Hematopoietic multipotent progenitor cell treated with erythropoietin and hydrocortisone succinate and interleukin-3 and kit ligand, for 17 days (in vitro differentiated cells): ENCODE measurements around the gene TAPBP.

Experiments used
- DNase-seq: peaks from one replicate; pipeline ENCODE4 v3.0.0-alpha.2; 2015; ENCODE audit warnings: low spot score

TAPBP gene

GRCh38 chr6:33296797-33297405, 17.0 kb downstream of the TAPBP start:
- DNase-seq, result no peak

DNA sequence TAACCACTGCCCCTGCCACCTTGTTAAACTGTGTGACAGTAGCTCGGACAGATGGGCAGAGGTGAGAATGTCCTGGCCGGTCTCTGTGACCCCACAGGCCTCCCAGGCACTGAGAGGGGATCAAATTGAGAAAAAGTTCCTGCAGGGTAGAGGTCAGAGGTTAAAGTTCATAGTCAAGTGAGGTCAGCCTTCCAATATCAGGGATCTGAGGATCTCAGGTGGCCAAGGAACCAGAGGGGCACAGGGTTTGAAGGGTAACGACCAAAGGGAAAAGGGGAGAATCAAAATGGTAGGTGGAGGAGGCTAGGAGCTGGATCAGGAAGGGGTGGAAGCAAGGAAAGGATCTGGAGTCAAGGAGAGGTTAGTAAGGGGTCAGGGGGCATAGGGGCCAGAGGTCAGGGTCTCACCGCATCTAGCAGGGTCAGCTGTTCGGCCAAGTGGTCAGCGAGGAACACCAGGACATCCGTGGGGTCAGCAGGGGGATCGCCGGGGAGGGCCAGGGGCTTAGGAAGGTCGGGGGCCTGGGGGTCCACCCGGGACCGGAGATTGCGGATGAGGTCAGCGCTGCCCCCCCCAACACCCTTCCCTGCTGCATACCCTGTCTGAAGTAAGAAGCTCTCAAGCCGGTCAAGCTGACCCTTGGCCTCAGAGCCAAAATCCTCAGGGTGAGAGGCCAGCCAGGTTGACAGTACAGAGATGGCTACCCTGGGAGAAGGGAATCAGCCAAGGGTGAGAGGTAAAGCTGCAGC, 18.1 kb downstream of the TAPBP start:
- no peak for DNase-seq

DNA sequence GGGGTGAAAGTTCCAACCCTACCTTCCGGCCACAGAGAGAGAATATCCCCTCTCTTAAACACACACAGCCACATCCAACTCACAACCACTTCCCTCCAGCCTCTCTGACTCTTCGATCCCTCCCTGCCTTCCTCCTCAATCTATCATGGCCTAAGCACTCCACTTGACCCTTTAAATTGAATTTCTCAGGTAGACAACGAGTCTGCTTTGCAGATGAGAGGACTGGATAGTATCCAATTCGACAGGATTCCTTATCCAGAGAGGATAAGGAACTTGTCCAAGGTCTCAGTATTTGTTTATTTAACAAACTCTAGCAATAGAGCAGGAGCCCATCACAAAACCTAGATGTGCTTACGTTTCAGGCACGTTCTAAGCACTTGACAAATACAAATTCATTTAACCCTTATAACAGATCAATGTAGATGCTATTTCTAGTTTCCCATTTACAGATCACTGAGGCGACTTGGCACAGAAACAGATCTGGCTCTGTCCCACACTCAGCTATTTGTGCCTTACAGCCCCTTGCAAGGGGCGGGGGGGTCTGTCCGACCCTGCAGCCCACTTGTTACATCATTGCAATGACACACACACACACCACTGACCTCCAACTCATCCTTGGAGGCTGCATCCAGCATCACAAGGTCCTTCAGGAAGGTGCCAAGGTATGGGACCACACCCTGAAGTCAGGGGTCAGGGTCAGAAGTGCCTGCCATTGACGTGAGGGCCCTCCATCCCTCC, 19.6 kb downstream of the TAPBP start:
- no peak for DNase-seq

DNA sequence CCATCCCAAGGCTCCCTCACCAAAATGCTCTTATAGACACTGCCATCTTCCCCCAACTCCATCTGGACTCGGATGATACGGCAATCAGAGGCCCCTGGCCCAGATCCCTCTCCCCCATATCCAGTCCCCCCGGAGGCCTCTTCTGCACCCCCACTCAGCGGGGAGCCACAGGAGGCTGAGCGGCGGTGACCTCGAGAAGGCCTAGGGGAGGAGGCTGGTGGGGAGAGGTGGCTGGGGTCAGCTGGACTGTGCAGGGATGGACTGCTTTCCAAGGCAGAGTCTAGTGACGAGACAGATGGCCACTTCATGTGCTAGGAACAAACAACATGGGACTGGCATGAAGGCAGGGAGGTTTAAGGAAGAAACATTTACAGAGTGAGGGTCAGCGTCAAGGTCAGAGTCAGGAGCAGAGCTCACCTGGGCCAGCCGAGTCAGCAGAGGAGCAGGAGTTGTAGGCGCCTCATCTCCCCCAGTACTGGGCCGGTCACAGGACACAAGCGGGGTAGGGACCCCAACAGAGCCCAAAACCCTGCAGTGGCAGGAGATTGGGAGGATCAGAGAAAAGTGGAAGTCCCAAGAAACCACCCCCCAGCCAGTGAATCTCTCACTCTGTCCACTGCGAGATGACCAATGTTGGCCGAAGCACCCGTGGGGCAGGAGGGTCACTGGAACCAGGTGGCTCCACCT, 20.7 kb downstream of the TAPBP start:
- DNase-seq, result no peak

DNA sequence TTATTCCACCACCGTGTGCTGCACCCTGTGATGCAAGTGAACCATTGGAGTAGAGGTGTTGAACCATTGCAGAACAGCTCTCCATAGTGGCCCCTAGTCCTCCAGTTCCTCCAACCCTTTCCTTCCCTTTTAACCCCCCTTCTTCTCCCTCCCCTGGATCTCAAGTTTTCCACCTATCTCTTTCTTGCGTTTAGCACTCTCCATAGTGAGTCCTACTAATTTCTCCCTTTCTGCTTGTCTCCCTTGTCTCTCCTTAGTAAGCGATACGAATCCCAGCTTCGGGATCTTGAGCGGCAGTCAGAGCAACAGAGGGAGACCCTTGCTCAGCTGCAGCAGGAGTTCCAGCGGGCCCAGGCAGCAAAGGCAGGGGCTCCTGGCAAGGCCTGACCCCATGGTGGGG, 23.4 kb downstream of the TAPBP start:
- DNase-seq, result no peak

- DNase-seq, result no peak
Measured at GRCh38 chr6:33289784-33290315, 24.0 kb downstream of the TAPBP start.

DNA sequence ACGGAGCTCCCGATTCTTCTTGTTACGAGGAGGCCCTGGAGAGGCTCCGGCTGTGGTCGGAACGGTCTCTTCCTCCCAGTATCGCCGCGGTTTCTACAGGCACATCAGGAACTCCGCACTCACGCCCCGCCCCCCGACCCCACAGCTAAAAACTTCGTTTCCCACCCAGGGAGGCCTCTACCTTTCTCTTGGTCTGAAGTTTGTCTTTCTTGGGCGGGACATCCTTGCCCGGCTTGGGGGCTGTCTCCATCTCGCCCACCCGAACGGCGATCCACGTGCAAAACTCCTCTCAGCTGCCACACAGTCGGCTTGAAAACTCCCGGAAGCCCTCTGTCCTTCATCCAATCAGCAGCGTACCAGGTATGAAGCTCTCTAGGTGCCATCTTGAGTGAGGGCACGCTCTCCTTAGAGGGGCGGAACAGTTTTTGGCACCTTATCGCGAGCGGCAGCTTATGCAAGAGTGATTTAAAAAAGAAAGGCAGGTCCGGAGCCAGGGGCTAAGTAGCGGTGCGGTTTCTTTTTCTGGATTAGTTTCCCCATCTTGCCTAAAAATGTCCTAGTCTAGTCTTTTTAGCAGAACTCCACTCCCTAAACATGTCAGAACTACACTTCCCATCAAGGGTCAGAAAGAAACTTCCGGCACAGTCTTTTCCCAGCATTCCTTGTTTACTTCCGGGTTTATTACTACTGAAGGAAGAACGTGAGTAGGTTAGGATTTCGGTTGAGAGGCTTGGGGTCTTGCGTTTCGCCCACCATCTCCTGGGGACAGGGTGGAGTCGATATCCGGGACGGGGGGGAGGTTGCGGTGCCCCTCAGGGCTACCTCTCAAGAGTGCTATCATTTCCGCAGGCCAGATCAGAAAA, 24.7 kb downstream of the TAPBP start, which contains the start of the genes PFDN6 and WDR46:
TSS of gene PFDN6 (plus strand) at position 681 of the 863 bp plus-strand sequence. CDS start 256 bp downstream, outside the sequence.
TSS of gene WDR46 (minus strand) at position 319 of the 863 bp plus-strand sequence. CDS start at position 250, 69 bp downstream.
- DNase-seq, result peak; percentile 94

- DNase-seq, result no peak
Measured at GRCh38 chr6:33288141-33288920, 25.5 kb downstream of the TAPBP start.

GRCh38 chr6:33286946-33287914, 26.6 kb downstream of the TAPBP start:
- no peak for DNase-seq

DNA sequence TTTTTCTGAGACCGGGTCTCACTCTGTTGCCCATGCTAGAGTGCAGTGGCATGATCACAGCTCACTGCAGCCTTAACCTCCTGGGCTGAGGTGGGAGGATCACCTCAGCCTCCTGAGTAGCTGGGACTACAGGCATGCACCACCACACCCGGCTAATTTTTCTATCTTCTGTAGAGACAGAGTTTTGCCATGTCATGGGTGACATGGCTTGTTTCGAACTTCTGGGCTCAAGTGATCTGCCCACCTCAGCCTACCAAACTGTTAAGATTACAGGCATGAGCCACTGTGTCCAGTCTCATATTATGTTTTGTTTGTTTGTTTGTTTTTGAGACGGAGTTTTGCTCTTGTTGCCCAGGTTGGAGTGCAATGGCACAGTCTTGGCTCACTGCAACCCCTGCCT, 28.7 kb downstream of the TAPBP start:
- DNase-seq, result peak; percentile 78

DNA sequence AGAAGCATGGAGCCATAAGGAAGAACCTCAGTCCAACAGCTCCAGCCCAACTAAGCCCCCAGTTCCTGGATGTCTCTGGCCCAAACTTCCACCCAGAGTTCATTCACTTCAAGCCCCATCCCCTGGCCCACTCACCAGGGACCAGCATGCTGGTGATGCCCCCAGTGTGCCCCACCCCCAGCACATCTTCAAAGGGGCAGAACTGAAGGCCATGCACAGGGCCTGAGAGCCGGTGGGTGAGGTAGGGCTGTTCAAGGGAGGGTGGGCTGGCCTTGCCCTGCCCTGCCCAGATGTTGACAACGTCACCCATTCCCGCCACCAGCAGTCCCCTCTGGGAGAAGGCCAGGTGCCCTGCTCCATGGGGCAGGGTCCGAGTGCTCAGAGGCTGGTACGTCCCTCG, 33.3 kb downstream of the TAPBP start:
- DNase-seq, result no peak

DNA sequence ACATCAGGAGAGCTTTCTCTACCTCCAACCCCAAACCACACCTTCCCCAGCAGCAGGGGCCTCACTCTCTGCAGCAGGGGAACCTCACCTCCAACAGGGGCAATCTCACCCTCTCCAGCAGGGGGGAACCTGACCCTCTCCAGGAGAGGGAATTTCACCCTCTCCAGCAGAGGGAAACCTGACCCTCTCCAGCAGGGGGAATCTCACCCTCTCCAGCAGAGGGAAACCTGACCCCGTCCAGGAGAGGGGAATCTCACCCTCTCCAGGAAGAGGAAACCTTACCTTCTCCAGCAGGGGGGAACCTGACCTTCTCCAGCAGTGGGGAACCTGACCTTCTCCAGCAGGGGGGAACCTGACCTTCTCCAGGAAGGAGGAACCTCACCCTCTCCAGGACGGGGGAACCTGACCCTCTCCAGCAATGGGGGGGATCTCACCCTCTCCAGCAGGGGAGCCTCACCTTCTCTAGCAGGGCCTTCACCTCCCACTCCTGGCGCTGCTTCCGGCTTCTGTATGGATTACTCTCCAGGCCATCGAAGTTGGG, 33.8 kb downstream of the TAPBP start:
- peak; percentile 72 for DNase-seq

- no peak for DNase-seq
Measured at GRCh38 chr6:33279257-33279695, 34.6 kb downstream of the TAPBP start.

DNA sequence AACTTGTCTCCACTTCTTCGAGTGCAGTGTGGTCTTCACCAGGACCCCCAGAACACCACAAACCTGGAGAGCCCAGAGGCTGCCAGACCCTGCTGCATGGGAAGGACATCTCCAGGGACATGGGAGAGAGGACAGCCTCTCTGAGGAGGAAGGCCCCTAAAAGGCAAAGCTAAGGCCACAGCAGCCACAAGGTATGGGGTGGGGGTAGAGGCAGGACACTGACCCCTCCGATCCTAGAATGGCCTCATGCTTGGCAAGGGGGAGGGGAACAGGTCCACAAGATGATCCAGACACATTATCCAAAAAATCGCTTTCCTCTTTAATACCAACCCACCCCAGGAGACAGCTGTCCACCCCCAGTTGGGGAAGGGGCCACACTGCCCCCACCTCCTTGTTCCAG, 35.1 kb downstream of the TAPBP start:
- DNase-seq, result no peak

DNA sequence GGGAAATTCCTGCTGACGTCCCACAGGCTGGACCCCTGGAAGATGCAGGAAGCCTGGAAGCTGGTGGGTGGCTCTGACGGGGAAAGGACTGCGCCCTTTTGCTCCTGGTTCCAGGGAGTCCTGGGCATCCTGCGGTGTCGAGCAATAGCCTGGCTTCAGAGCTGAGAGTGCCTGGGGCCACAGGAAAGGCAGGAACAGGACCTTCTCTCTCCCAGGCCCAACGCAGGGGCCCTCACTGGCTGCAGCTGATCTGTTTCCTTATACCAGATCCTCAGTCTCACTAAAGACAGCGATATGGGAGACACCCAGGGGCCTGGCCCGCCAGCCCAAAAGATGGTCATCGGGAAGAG, 35.5 kb downstream of the TAPBP start:
- DNase-seq, result no peak

- DNase-seq, result no peak
Measured at GRCh38 chr6:33277663-33278391, 36.1 kb downstream of the TAPBP start.

- peak; percentile 88 for DNase-seq
Measured at GRCh38 chr6:33276864-33277662, 36.8 kb downstream of the TAPBP start, which contains the start of gene B3GALT4. B3GALT4 (plus strand) TSS chr6:33277123; CDS start chr6:33277420, 297 bp downstream.
